Esophagus muscularis mucosa (tissue), 3 donors: ENCODE measurements around the gene EPB41.

ENCODE experiments used
- CTCF ChIP-seq, 3 experiments: fragments of 200-600 bp in 2 of 3; fragments of 450-650 bp in 1 of 3; sonication (generic) in 2 of 3; IDR thresholded peaks; one replicate each; pipeline ENCODE4 v1.5.1; 2017 to 2019; ENCODE audit warnings: antibody characterized with exemption in 3 of 3, mild to moderate bottlenecking in 2 of 3, moderate library complexity in 1 of 3
- POLR2A ChIP-seq: fragments of 450-650 bp; IDR thresholded peaks from one replicate; pipeline ENCODE4 v1.6.1; 2017; ENCODE audit warnings: antibody characterized with exemption, moderate library complexity, mild to moderate bottlenecking, low read depth

GRCh38 chr1:28936528-28936927 is 22.2 kb downstream of the EPB41 start:
- no peak for TF ChIP-seq CTCF (IDR thresholded peaks at IDR 0.05)
- TF ChIP-seq POLR2A, result no peak
